GM15510 (cell line): ENCODE measurements around the gene ORAI1.

Experiments
- POLR2A ChIP-seq: IDR thresholded peaks from 3 replicates; pipeline ENCODE4 v1.6.1; 2011; ENCODE audit warnings: borderline replicate concordance; ENCODE audit not compliant: insufficient read length; ENCODE audit errors: extremely low read depth

The ORAI1 gene

GRCh38 chr12:121626087-121626852 is at the start of gene ORAI1:
ORAI1 (plus strand) TSS chr12:121626530.
- peak; percentile 98 for TF ChIP-seq POLR2A

GRCh38 chr12:121576851-121577391 is 49.4 kb upstream of the ORAI1 start:
- TF ChIP-seq POLR2A: no peak

GRCh38 chr12:121577443-121578180 is 48.7 kb upstream of the ORAI1 start:
- TF ChIP-seq POLR2A: no peak

- TF ChIP-seq POLR2A: no peak
Measured at GRCh38 chr12:121578230-121579189, 47.8 kb upstream of the ORAI1 start.

GRCh38 chr12:121579190-121579791 is 47.0 kb upstream of the ORAI1 start:
- TF ChIP-seq POLR2A: peak; percentile 19

GRCh38 chr12:121579981-121580868 is 46.1 kb upstream of the ORAI1 start:
- peak; percentile 52 for TF ChIP-seq POLR2A

- no peak for TF ChIP-seq POLR2A
Measured at GRCh38 chr12:121580959-121581685, 45.2 kb upstream of the ORAI1 start, which contains the start of gene KDM2B. KDM2B (minus strand) TSS chr12:121581023; CDS start chr12:121580911, 112 bp downstream.

- TF ChIP-seq POLR2A: no peak
Measured at GRCh38 chr12:121581686-121582429, 44.5 kb upstream of the ORAI1 start.

GRCh38 chr12:121582583-121583333 is 43.6 kb upstream of the ORAI1 start:
- no peak for TF ChIP-seq POLR2A

- no peak for TF ChIP-seq POLR2A
Measured at GRCh38 chr12:121590476-121591143, 35.7 kb upstream of the ORAI1 start.

- TF ChIP-seq POLR2A: no peak
Measured at GRCh38 chr12:121592320-121592719, 34.0 kb upstream of the ORAI1 start.
